Stimulated activated CD4-positive, alpha-beta T cell treated with anti-CD3 and anti-CD28 coated beads, Interleukin-2, amount 100 ng/mL, for 24 hours (primary cell): ENCODE data around the gene ZNF780B.

Source experiments
- DNase-seq, 2 donors: peaks; one replicate each; pipeline ENCODE4 v3.0.0-alpha.2; 2020

The ZNF780B gene

DNA sequence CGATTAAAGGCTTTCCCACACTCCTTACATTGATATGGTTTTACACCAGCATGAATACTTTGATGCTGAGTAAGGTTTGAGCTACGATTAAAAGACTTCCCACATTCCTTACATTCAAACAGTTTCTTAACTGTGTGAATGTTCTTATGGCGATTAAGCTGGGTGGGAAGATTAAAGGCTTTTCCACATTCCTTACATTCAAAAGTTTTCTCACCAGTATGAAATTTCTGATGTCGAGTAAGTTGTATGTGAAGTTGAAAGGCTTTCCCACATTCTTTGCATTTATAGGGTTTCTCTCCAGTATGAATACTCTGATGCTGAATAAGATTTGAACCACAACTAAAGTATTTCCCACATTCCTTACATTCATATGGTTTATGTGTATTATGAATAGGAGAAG lies 20.0 kb downstream of the ZNF780B start:
- DNase-seq, result no peak

DNA sequence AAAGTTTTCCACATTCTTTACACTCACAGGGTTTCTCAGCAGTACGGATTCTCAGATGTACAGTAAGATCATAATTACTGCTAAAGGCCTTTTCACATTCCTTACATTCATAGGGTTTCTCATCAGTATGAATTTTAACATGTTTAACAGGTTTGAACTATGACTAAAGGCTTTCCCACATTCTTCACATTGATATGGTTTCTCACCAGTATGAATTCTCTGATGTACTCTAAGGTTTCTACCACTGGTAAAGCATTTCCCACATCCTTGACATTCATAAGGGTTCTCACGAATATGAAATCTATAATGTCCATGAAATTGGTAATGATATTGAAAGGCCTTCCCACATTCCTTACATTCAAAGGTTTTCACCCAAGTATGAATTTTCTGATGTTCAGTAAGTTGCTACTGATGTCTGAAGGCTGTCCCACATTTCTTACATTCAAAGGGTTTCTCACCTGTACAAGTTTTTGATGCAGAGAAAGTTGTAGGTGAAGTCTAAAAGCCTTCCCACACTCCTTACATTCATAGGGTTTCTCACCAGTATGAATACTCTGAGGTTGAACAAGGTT lies 22.0 kb downstream of the ZNF780B start:
- no peak for DNase-seq

DNA sequence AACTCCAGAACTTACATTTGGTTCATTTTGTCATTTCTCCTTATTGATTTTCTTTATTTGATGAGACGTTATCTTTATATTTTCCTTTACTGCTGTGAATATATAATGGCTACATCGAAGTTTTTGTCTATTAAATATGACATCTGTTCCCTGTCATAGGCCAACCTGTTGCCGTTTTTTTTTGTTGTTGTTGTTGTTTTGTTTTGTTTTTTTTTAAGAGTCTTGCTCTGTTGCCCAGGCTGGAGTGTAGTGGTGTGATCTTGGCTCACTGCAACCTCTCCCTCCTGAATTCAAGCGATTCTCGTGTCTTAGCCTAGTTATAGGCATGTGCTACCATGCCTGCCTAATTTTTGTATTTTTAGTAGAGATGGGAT lies 29.4 kb downstream of the ZNF780B start:
- DNase-seq, result no peak

GRCh38 chr19:40025938-40026596 lies 30.0 kb downstream of the ZNF780B start:
- DNase-seq, result no peak

GRCh38 chr19:40023969-40024368 lies 32.1 kb downstream of the ZNF780B start:
- DNase-seq, result no peak

- DNase-seq, result no peak
These were observed 42.0 kb downstream of the ZNF780B start for GRCh38 chr19:40013991-40014390.

DNA sequence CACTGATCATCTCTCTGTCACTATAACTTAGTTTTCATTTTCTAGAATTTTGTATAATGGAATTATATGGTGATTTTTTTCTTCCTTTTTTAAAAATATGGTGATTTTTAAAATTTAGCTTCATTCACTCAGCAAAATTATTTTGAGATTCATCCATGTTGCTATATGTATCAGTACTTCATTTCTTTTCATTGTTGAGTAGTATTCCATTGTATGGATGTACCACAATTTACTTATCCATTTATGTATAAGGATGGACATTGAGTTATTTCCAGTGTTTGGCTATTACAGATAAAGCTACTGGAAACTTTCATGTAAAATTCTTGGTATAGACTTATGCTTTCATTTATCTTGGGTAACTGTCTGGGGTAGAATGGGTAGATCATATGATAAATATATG lies 46.4 kb downstream of the ZNF780B start:
- no peak for DNase-seq

DNA sequence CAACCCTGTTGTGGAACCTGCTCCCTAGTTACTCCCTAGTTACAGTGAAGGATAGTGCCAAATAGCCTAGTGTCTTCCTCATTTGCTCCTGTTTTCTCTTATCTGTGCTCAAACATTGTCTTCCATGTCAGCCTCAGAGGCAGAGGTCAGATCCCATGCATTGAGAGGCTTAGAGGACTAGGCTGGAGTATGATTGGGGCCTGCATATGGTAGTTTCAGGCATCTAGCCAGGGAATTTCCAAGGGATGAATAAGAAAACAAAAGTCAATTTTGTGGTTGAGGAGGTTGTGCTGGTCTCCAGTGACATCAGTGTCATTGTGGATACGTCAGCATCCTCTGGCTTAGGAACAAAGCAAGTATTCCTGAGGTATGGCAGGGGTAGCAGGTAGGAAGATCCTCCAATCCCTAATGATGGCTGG lies 49.7 kb downstream of the ZNF780B start:
- DNase-seq, result no peak

- DNase-seq, result no peak
These were observed 50.2 kb downstream of the ZNF780B start for GRCh38 chr19:40005691-40006272.

- no peak for DNase-seq
These were observed 57.5 kb downstream of the ZNF780B start for GRCh38 chr19:39998501-39998900.

GRCh38 chr19:39997638-39998216 lies 58.3 kb downstream of the ZNF780B start:
- DNase-seq, result peak in 1 of 2 donors; percentile 42

GRCh38 chr19:39996811-39997637 lies 59.0 kb downstream of the ZNF780B start, which contains the start of gene ZNF546:
ZNF546 (plus strand) TSS chr19:39997060; CDS start chr19:39998327, 1,267 bp downstream.
- DNase-seq, result peak; percentile 90 to 91

- no peak for DNase-seq
These were observed 59.7 kb downstream of the ZNF780B start for GRCh38 chr19:39996218-39996810.

DNA sequence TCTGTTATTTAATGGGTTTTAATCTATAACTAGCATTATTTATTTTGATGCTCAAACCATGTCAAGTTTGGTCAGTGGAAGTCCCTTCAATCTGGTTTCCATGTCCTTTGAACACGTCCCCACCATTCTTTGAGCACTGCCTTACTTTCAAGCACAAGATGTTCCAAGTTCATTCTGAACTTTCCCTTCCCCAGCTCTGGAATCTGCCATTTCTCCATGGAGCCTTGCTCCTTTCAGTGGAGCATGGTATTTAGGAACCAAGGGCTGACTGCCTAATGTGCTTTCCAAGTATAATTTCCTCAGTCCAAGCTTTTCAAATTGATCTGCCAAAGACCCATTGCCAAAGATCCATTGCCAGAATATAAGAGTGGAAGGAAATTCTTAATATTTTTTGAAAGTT lies 60.2 kb downstream of the ZNF780B start:
- DNase-seq, result no peak

DNA sequence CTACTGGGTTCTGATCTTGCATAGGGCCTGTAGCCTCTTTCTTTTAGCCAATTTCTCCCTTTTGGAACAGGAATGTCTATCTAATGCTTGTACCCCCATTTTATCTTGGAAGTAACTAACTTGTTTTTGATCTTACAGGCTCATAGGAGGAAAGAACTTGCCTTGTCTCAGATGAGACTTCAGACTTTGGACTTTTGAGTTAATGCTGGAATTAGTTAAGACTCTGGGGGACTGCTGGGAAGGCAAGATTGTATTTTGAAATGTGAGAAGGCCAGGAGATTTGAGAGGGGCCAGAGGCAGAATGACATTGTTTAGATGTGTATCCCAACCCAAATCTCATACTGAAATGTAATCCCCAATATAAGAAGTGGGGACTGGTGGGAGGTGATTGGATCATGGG lies 61.7 kb downstream of the ZNF780B start:
- DNase-seq, result no peak

GRCh38 chr19:39993605-39994004 lies 62.4 kb downstream of the ZNF780B start:
- DNase-seq, result no peak

GRCh38 chr19:39987596-39987995 lies 68.4 kb downstream of the ZNF780B start:
- no peak for DNase-seq

DNA sequence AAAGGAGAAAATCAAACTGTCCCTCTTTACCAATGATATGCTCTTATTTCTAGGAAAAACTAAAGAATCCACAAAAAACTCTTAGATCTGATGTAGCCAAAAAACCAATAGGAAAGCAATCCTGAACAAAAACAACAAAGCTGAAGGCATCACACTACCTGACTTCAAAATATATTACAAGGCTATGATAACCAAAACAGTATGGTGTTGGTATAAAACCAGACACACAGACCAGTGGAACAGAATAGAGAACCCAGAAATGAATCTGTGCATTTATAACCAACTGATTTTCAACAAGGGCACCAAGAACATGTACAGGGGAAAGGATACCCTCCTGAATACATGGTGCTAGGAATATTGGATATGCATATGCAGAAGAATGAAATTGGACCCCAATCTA lies 68.9 kb downstream of the ZNF780B start:
- DNase-seq, result no peak

- DNase-seq, result no peak
These were observed 69.4 kb downstream of the ZNF780B start for GRCh38 chr19:39986643-39987042.

DNA sequence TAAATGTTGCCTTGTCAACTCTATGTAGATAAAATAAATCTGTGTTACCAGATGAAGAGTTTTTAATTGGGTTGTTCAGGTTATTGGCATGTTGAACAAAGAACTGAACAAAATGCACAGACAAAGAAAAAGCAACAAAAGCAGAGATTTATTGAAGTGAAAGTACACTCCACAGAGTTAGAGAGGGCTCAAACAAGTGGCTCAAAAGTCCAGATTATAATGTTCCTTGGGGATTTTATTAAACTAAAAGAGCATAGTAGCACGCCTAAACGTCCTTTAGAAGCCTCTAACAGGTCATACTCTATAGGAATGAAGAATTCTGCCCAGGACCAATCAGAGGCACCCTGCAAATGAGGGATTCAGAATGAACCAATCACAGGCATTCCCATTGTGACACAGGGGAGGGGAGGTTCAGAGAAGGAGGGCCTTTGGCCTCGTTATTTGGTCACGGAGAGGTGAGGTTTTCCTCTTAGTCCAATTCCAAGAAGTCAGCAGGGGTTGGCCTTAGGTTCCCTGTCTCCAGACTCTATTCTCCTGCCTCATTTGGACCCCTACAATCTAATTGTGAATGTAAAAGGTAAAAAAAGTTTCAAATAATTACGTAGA lies 72.2 kb downstream of the ZNF780B start:
- no peak for DNase-seq

DNA sequence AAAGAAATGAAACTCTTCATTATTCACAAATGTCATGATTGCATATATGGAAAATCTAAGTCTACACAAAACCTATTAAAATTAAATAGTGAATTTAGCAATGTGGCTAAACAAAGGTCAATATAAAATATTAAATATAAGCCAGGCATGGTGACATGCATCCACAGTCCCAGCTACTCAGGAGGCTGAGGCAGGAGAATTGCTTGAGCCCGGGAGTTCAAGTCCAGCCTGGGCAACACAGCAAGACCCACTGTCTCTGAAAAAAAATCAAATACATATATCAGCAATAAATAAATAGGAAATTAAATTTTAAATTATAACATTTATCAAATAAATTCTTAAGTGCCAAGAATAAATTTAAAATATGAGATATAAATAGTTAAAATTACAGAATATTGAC lies 73.1 kb downstream of the ZNF780B start:
- DNase-seq, result no peak
